Measurements from ENCODE around the gene UBTF. TPM values are rescaled to one million over a fixed set of nuclear protein-coding genes. Genes with fewer than 3 reads are reported as not detected.

Gene UBTF
- total RNA-seq, 8 experiments from 2014 or later = 34.4 to 94.0 (median 55.9) TPM

DNA sequence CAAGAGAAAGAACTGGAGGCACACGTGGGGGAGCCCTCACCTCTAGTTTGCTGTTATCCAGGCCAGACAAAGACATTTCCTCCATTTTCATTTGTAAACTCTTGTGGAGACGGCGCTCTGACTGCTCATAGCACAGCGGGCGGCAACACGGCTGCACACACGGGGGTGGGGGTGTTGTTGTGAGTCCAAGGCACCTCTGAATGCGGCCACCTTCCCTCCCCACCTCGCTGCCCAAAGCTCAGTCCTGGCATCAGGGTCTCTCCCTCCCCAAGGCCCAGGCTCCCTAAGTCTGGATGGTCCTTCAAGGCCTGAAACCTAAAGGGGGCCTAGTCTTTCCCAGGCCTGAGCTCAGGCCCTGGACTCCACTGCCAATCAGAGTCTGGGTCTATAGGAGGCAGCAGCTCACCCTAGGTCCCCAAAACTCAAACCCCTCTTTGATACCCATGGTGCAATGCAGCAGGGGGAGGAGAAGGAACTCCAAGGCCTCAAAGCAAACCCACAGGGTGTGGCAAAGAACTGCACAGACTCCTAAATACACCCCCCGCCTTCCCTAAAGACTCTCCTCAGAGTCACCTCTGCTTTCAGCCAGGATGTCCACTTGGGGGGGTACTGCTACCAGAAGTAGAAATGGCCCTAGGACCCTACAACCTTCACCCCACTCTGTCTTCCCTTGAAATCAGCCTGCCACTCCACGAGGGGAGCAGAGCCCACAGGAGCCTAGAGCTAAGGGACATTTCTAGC is 21.3 kb downstream of the UBTF start:
- in situ Hi-C loops (cut with MboI; ENCODE audit: low pct_unique_long_range_greater_than_20kb in 2 of 9, low sequenced_read_pairs in 9 of 9, unreplicated experiment in 9 of 9) = no loop called here
- peaks cover 15 to 16% of the 10 kb centered on the region in 2 donors for H3K4me1 ChIP-seq (replicated peaks in 1 of 2)
- peak in 3 of 8 experiments; percentile 2 to 16 (median 11) for ATAC-seq (replicated peaks in 6 of 8)
- H3K27ac ChIP-seq = peak overlapping the region; percentile 97 to 98
- 0 to 100% (median 75%) methylated on average over 1 to 7 of the region's 11 CpGs; no CpG with 5 or more reads in 3 of the 10 experiments for WGBS, 10 experiments
- peak overlapping the region; percentile 70 to 99 (median 86) for H3K4me3 ChIP-seq

DNA sequence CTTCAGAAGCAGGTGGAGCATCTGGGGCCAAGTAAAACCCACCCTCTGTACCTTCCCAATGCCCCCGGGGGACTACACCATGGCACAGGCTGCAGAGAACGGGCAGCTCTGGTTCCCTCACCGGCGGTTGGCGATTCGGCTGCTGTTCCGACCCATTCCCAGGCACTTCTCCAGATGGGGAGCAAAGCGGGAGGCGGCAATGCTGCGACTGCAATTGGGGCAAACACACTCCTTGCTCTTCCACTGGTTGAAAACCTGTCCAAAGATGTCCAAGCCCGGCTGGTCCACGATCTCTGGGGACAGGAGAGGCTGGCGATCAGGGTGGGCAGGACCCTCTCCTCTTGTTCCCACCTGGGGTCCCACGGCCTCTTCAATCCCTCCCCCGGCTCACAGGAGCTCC is 22.4 kb downstream of the UBTF start:
- Histone ChIP-seq H3K4me1 (replicated peaks in 1 of 2) (peaks cover 15 to 16% of the 10 kb centered on the region in 2 donors), H3K4me3 (no peak overlapping the region), H3K27ac (no peak overlapping the region)
- WGBS, 10 experiments = 90 to 100% (median 90%) methylated on average over 1 to 2 of the region's 15 CpGs; no CpG with 5 or more reads in 7 of the 10 experiments
- in situ Hi-C loops (cut with MboI; ENCODE audit: low pct_unique_long_range_greater_than_20kb in 2 of 9, low sequenced_read_pairs in 9 of 9, unreplicated experiment in 9 of 9) = no loop called here
- ATAC-seq (replicated peaks in 6 of 8) = no peak

DNA sequence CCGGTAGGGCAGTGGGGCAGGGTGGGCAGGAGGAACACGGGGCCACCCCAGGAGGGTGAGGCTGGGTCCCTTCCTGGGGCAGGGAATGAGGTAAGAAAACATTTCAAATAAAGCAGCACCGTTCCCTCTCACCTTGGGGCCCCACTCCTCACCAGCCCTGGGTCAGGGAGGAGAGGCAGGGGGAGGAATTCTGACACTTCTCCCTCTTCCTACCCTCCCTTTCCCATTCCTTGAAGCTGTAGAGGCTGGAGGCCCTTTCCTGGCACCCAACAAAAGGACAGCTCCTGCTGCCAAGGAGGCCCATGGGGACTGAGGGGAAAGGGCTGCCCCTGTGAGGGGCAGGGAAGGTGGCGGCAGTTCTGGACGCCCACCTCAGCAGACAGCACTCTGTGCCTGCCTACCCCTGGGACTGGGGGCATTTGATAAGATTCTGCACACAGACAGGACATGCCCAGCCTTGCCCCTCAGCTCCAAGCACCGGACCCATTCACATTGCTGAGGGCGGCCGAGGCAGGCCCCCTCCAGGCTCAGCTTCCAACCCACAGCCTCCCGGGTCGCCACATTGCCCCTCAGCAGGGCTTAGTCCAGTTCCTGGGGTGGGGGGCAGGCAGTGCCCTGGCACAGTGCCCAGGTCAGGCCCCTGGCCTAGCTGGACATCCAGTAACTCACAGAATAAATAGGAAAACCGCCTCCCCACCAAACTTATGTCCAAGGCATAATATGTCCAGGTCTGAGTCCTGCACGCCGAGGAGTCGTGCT is 26.0 kb downstream of the UBTF start:
- in situ Hi-C loops (cut with MboI; ENCODE audit: low pct_unique_long_range_greater_than_20kb in 2 of 9, low sequenced_read_pairs in 9 of 9, unreplicated experiment in 9 of 9) = no loop called here
- no peak overlapping the region for H3K4me3 ChIP-seq
- peaks cover 11% of the 10 kb centered on the region in 2 donors for H3K4me1 ChIP-seq (replicated peaks in 1 of 2)
- peak in 3 of 8 experiments; percentile 3 to 6 (median 3) for ATAC-seq (replicated peaks in 6 of 8)
- H3K27ac ChIP-seq = no peak overlapping the region
- WGBS, 10 experiments = 80 to 100% (median 100%) methylated on average over 1 to 4 of the region's 14 CpGs; no CpG with 5 or more reads in 4 of the 10 experiments

DNA sequence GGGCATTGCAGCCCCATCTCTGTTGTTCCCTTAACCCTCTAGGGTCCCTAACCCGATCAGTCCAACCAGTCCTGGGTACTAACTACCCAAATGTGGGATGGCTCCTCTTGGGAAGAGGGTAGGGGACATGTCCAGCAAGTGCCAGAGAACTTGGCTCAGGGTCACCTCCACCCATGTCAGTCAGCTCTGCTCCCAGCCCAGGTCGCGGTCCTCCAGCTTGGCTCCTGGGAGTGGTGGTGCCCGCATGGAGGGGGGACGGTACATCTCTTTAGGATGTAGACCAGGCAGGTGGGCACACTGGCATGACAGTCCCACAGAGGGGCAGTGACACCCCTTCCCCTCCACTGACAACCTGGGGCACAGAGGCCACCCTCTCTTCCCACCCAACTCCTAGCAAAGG is 26.7 kb downstream of the UBTF start:
- Histone ChIP-seq H3K27ac (no peak overlapping the region), H3K4me1 (replicated peaks in 1 of 2) (peaks cover 9 to 11% of the 10 kb centered on the region in 2 donors), H3K4me3 (no peak overlapping the region)
- peak in 3 of 8 experiments; percentile 5 to 7 (median 6) for ATAC-seq (replicated peaks in 6 of 8)
- WGBS, 10 experiments = 92 to 100% (median 96%) methylated on average over 1 to 4 of the region's 5 CpGs; no CpG with 5 or more reads in 5 of the 10 experiments
- in situ Hi-C loops (cut with MboI; ENCODE audit: low pct_unique_long_range_greater_than_20kb in 2 of 9, low sequenced_read_pairs in 9 of 9, unreplicated experiment in 9 of 9) = no loop called here

DNA sequence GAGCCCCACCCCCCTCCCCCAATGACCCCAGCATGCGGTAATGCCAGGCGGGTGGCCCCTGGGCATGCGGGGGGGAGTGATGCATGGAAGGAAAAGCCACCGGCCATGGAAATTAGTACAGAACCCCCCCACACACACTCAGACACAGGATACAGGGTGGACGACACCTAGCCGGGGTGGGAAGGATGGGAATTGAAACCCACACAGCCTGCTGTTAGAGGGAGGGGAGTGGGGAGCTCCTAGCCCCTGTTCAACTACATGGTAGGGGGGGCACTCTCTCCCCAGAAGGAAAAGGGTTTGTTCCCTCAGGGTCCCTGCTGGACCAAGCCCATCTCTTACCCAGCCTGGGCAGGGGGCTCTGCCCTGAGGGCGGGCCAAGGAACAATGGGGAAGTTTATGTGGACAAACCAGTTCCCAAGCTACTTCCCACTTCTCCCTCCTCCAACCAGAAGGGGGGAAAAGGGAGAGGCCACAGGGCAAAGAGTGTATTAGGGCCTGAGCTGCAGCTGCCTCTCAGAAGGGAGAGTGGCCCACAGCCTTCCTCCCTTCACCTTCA is 27.5 kb downstream of the UBTF start:
- peak in 4 of 8 experiments; percentile 4 to 14 (median 6) for ATAC-seq (replicated peaks in 6 of 8)
- no CpG with 5 or more reads among the region's 7 CpGs for WGBS, 10 experiments
- Histone ChIP-seq H3K4me3 (no peak overlapping the region), H3K4me1 (replicated peaks in 1 of 2) (peaks cover 8% of the 10 kb centered on the region in 2 donors), H3K27ac (no peak overlapping the region)
- in situ Hi-C loops (cut with MboI; ENCODE audit: low pct_unique_long_range_greater_than_20kb in 2 of 9, low sequenced_read_pairs in 9 of 9, unreplicated experiment in 9 of 9) = no loop called here

DNA sequence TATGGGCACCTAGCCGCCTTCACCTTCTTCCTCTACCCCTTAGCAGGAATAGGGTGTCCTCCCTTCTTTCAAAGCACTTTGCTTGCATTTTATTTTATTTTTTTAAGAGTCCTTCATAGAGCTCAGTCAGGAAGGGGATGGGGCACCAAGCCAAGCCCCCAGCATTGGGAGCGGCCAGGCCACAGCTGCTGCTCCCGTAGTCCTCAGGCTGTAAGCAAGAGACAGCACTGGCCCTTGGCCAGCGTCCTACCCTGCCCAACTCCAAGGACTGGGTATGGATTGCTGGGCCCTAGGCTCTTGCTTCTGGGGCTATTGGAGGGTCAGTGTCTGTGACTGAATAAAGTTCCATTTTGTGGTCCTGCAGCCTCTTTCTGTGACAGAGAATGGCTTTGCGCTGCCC is 28.1 kb downstream of the UBTF start:
- H3K4me1 ChIP-seq (replicated peaks in 1 of 2) = peaks cover 8% of the 10 kb centered on the region in 2 donors
- no peak overlapping the region for H3K27ac ChIP-seq
- in situ Hi-C loops (cut with MboI; ENCODE audit: low pct_unique_long_range_greater_than_20kb in 2 of 9, low sequenced_read_pairs in 9 of 9, unreplicated experiment in 9 of 9) = no loop called here
- ATAC-seq (replicated peaks in 6 of 8) = no peak
- 80 to 100% (median 89%) methylated on average over 1 to 4 of the region's 5 CpGs; no CpG with 5 or more reads in 4 of the 10 experiments for WGBS, 10 experiments
- no peak overlapping the region for H3K4me3 ChIP-seq

DNA sequence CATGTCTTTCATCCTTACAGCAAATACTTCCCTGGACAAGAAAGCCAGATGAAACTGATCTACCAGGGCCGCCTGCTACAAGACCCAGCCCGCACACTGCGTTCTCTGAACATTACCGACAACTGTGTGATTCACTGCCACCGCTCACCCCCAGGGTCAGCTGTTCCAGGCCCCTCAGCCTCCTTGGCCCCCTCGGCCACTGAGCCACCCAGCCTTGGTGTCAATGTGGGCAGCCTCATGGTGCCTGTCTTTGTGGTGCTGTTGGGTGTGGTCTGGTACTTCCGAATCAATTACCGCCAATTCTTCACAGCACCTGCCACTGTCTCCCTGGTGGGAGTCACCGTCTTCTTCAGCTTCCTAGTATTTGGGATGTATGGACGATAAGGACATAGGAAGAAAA is 29.0 kb downstream of the UBTF start:
- H3K27ac ChIP-seq = no peak overlapping the region
- in situ Hi-C loops (cut with MboI; ENCODE audit: low pct_unique_long_range_greater_than_20kb in 2 of 9, low sequenced_read_pairs in 9 of 9, unreplicated experiment in 9 of 9) = no loop called here
- 73 to 100% (median 91%) methylated on average over 1 to 6 of the region's 10 CpGs; no CpG with 5 or more reads in 4 of the 10 experiments for WGBS, 10 experiments
- no peak for ATAC-seq (replicated peaks in 6 of 8)
- peaks cover 10% of the 10 kb centered on the region in 2 donors for H3K4me1 ChIP-seq (replicated peaks in 1 of 2)
- H3K4me3 ChIP-seq = no peak overlapping the region

DNA sequence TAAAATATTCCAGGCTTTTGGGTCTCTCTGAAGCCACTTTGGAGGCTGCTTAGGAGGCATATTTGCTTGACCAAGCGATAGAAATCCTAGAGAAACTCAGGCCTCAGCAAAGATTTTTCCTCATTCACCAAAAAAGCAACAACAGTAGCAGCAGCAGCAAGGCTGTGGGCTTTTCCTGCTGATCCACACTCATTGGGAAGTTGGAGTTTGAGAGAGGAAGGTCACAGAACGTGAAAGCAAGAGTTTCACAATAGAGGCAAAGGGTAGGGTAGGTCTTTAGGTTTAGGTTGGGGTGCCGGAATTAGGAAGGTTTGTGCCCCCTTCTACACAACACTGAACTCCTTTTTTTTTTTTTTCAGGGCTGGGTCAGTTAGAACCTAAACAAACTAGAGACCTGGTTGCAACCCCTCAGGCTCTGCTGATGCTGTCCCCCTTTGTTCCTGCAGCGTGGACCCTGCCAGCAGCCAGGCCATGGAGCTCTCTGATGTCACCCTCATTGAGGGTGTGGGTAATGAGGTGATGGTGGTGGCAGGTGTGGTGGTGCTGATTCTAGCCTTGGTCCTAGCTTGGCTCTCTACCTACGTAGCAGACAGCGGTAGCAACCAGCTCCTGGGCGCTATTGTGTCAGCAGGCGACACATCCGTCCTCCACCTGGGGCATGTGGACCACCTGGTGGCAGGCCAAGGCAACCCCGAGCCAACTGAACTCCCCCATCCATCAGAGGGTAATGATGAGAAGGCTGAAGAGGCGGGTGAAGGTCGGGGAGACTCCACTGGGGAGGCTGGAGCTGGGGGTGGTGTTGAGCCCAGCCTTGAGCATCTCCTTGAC is 30.7 kb downstream of the UBTF start:
- 25 to 100% (median 88%) methylated on average over 1 to 9 of the region's 12 CpGs; no CpG with 5 or more reads in 1 of the 10 experiments for WGBS, 10 experiments
- in situ Hi-C loops (cut with MboI; ENCODE audit: low pct_unique_long_range_greater_than_20kb in 2 of 9, low sequenced_read_pairs in 9 of 9, unreplicated experiment in 9 of 9) = no loop called here
- ATAC-seq (replicated peaks in 6 of 8) = no peak
- Histone ChIP-seq H3K27ac (no peak overlapping the region), H3K4me1 (replicated peaks in 1 of 2) (peaks cover 17 to 19% of the 10 kb centered on the region in 2 donors), H3K4me3 (no peak overlapping the region)

DNA sequence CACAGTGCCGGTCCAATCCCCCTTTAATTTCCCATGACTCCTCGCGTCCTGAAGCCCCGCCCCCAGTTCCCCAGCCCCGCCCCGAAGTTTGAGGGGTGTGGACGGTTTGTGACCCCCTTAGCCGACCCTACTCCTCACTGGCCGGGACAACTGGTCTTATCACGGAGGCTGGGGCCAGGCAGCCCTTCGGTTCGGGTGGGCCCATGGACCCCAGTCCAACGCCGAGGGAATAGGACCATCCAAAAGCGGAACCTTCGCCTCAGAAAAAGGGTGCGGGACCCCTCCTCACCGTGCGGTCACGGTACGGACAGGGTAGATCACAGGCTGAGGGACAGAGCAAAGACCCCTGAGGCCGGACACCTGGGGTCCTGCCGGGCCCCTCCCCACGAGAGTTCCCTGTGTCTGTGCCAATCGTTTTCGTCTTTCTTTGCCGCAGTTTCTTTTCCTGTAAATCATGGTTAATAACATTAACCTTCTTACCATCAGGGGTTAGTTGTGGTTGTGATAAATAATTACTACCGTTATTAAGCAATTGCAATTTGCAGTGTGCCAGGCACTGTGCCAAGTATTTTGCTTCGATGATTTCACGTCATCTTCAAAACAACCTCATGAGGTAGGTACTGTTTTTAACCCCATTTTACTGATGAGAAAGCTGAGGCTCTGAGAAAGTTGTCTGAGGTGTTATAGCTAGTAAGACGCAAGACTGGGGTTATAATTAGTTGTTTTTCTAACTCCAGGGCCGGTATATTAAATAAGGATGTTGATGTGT is 32.2 kb downstream of the UBTF start:
- WGBS, 10 experiments = 0 to 63% (median 10%) methylated on average over 3 to 16 of the region's 32 CpGs
- peaks cover 17 to 19% of the 10 kb centered on the region in 2 donors for H3K4me1 ChIP-seq (replicated peaks in 1 of 2)
- H3K4me3 ChIP-seq = peak overlapping the region; percentile 56 to 79 (median 70)
- peak; percentile 40 to 68 (median 61) for ATAC-seq (replicated peaks in 6 of 8)
- H3K27ac ChIP-seq = peak overlapping the region; percentile 95
- in situ Hi-C loops (cut with MboI; ENCODE audit: low pct_unique_long_range_greater_than_20kb in 2 of 9, low sequenced_read_pairs in 9 of 9, unreplicated experiment in 9 of 9) = no loop called here

DNA sequence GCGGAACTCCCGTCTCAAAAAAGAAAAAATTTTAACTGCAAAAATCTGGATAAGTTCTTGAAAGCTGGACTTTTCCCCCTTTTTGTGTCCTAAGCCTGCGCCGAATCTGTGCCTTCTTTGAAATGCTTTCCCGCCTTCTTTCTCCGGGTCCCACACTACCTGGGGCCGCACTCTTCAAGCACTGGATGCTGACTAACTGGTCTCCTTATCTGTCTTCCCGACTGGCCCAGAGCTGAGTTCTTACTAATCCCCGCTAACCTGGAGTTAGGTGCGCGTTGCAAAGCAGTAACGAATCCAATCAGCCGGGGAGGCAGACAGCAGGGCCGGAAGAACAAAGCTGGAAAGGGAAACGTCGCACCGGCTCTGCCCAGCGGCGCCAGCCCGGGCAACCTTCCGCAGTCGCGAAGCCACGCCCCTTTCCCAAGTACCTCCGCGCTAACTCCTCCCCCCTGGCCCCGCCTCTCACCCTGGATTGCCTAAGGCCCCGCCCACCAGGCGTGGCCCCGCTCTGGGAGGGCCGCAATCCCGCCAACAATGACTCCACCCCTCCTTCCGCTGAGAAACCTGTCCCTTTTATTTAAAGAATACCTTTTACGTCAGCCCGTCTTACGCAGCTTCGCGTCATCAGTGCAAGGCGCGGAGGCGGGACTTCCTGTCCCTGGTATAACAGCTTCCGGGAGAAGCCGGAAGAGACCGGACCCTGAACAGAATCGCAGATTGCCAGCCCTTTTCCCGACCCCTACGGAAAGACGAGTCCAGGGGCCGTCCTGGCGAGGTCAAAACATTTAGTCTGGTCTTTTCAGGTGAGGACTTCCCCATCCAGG is 33.0 kb downstream of the UBTF start, which contains the start of gene TMUB2:
Gene TMUB2, plus strand, starts transcription at position 666 of the 824 bp plus-strand sequence. CDS start 737 bp downstream, outside the sequence.
- peak within 1 kb of the TSS; percentile 56 to 79 (median 70) for H3K4me3 ChIP-seq

DNA sequence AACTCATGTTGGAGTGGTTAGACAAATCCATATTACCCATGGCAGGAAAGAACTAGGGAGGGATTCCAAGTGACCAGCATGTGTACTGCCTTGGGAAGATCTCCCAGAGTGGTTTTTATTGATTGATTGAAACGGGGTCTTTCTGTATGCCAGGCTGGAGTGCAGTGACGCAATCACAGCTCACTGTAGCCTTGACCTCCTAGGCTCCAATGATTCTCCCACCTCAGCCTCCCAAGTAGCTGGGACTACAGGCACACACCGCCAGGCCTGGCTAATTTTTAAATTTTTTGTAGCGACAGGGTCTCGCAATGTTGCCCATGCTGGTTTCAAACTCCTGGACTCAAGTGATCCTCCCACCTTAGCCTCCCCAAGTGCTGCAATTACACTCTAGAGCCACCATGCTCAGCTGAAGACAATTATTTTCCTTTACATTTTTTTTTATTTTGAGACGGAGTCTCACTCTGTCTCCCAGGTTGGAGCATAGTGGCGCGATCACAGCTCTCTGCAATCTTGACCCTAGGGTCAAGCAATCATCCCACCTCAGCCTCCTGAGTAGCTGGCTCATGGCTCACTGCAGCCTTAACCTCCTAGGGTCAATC is 35.2 kb downstream of the UBTF start:
- in situ Hi-C loops (cut with MboI; ENCODE audit: low pct_unique_long_range_greater_than_20kb in 2 of 9, low sequenced_read_pairs in 9 of 9, unreplicated experiment in 9 of 9) = no loop called here
- no peak for ATAC-seq (replicated peaks in 6 of 8)
- Histone ChIP-seq H3K4me3 (no peak overlapping the region), H3K27ac (no peak overlapping the region), H3K4me1 (replicated peaks in 1 of 2) (peaks cover 17 to 19% of the 10 kb centered on the region in 2 donors)
- 46 to 100% (median 92%) methylated on average over 1 to 5 of the region's 8 CpGs; no CpG with 5 or more reads in 2 of the 10 experiments for WGBS, 10 experiments

More for the DNA sequence above, 33.0 kb downstream of the UBTF start, which contains the start of gene TMUB2:
- Histone ChIP-seq H3K27ac (peak within 1 kb of the TSS; percentile 95), H3K4me1 (replicated peaks in 1 of 2) (peaks cover 17 to 19% of the 10 kb centered on the region in 2 donors)
- in situ Hi-C loops (cut with MboI; ENCODE audit: low pct_unique_long_range_greater_than_20kb in 2 of 9, low sequenced_read_pairs in 9 of 9, unreplicated experiment in 9 of 9) = no loop called here
- WGBS, 10 experiments = 0 to 10% (median 0%) methylated on average over 1 to 10 of the region's 50 CpGs; no CpG with 5 or more reads in 3 of the 10 experiments
- ATAC-seq (replicated peaks in 6 of 8) = peak; percentile 86 to 93 (median 88)
